ENCODE results near the gene CYB5B.

- TF ChIP-seq CTCF (IDR thresholded peaks at IDR 0.05; ENCODE audit: low read depth, low read length): no peak
- TF ChIP-seq EZH2phosphoT487 (IDR thresholded peaks at IDR 0.05; ENCODE audit: low read depth): no peak
Measured at GRCh38 chr16:69434066-69434465, 9.6 kb downstream of the CYB5B start.
